ENCODE results near the gene BCL2L15.

The BCL2L15 gene

GRCh38 chr1:113834716-113835115 lies 52.7 kb downstream of the BCL2L15 start:
- no peak overlapping the region for H3K27ac ChIP-seq
- no peak for TF ChIP-seq CTCF (IDR thresholded peaks at IDR 0.05)

More at GRCh38 chr1:113834716-113835115, 52.7 kb downstream of the BCL2L15 start:
- H3K36me3 ChIP-seq = peaks cover 75% of the 10 kb centered on the region
- no peaks in the 10 kb centered on the region for H3K9me3 ChIP-seq
- no peak overlapping the region for H3K4me3 ChIP-seq (ENCODE audit: low read depth in 1 of 2, low read length in 1 of 2)
- H3K4me1 ChIP-seq (ENCODE audit: control insufficient read depth in 1 of 2, insufficient read depth in 1 of 2, low read depth in 1 of 2, low read length in 1 of 2) = peaks cover 6 to 18% of the 10 kb centered on the region in 2 experiments
- H3K27me3 ChIP-seq = no peaks in the 10 kb centered on the region

Data from neutrophil (primary cell).